K562 (cell line): ENCODE results near the gene ENTPD8.

ENCODE experiments used
- CTCF ChIP-seq, 3 experiments: IDR thresholded peaks in 2 of 3; conservative IDR thresholded peaks in 1 of 3; 2 replicates each; pipeline ENCODE4 v1.5.1; 2011 to 2012; ENCODE audit warnings: low read length in 3 of 3, mild to moderate bottlenecking in 3 of 3, control low read depth in 2 of 3, improper control_type of control experiment in 1 of 3, inconsistent platforms in 1 of 3, low read depth in 1 of 3, mixed read lengths in 1 of 3, moderate library complexity in 1 of 3; ENCODE audit not compliant: insufficient read depth in 2 of 3
- GTF2E2 ChIP-seq: fragments of 200-800 bp; sonication (Bioruptor generic); IDR thresholded peaks from 2 replicates; pipeline ENCODE4 v1.6.1; 2016; ENCODE audit warnings: missing genetic modification characterization, missing compliant biosample characterization
- POLR2AphosphoS5 ChIP-seq: IDR thresholded peaks from 2 replicates; pipeline ENCODE4 v1.6.1; 2011; ENCODE audit warnings: mild to moderate bottlenecking, low read depth, low read length, moderate library complexity; ENCODE audit not compliant: control insufficient read depth, insufficient read depth
- SIX5 ChIP-seq, 2 experiments: IDR thresholded peaks; 2 replicates each; pipeline ENCODE4 v1.6.1; 2011; ENCODE audit warnings: low read length in 2 of 2, borderline replicate concordance in 1 of 2, low read depth in 1 of 2, mild to moderate bottlenecking in 1 of 2, moderate library complexity in 1 of 2; ENCODE audit not compliant: insufficient read depth in 1 of 2
- SRSF1 ChIP-seq: fragments of 200-400 bp; formaldehyde crosslinking; IDR thresholded peaks from 2 replicates; pipeline ENCODE4 v1.6.1; 2017; ENCODE audit warnings: mild to moderate bottlenecking, low read depth, low read length, moderate library complexity
- TF ChIP-seq, protein P1 (sequence below): sonication (generic); formaldehyde crosslinking; IDR thresholded peaks from 2 replicates; pipeline ENCODE4 v1.9.0; 2022; ENCODE audit warnings: mild to moderate bottlenecking, missing genetic modification reagents

DNA sequence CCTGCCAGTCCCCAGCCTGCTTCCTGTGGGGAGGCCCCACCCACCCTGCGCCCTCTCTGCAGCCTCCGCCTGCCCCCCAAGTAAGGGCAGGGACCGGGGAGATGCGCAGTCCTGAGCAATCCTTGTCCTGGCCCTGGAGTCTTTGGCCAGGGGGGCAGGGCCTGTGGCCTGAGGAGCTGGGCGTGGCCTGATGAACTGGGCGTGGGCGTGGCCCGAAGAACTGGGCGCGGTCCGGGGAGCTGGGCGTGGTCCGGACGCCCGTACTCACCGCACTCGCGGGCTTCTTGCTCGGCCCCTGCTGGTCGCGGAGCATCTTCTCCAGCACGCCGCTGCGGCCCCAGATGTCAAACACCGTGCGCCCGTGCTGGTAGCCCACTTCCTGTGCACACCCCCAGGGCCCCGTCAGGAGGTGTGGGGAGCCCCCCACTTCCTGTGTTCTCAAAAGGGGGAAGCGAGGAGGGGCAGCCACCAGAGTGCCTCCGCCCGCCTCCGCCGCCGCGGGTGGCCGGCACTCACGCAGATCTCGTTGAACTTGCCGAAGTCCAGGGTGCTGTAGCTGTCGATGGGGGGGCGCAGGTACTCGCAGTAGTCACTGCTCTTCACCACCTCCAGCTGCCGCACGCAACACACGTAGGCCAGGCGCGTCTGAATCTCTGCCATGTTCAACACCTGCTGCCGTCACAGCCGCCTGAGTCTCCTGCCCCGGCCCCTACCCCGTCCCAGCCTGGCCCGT is 20.7 kb upstream of the ENTPD8 start:
- no peak for TF ChIP-seq POLR2AphosphoS5
- no peak for TF ChIP-seq SIX5 (IDR thresholded peaks at IDR 0.05; ENCODE audit: borderline replicate concordance in 1 of 2, insufficient read depth in 1 of 2, low read depth in 1 of 2, low read length in 2 of 2)
- no peak for TF ChIP-seq GTF2E2 (tag)
- TF ChIP-seq, protein P1, sequence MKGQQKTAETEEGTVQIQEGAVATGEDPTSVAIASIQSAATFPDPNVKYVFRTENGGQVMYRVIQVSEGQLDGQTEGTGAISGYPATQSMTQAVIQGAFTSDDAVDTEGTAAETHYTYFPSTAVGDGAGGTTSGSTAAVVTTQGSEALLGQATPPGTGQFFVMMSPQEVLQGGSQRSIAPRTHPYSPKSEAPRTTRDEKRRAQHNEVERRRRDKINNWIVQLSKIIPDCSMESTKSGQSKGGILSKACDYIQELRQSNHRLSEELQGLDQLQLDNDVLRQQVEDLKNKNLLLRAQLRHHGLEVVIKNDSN: no peak
- TF ChIP-seq SRSF1: no peak
- peak; percentile 50 to 62 (median 52) for TF ChIP-seq CTCF (IDR thresholded peaks at IDR 0.05 in 2 of 3, conservative IDR thresholded peaks at IDR 0.05 in 1 of 3; ENCODE audit: insufficient read depth in 2 of 3, low read depth in 1 of 3, low read length in 3 of 3)
